HepG2 (cell line): Measurements from ENCODE around the gene IP6K3. TPM values are rescaled to one million over a fixed set of nuclear protein-coding genes. Genes with fewer than 3 reads are reported as not detected.

ENCODE experiments used
- EED ChIP-seq: sonication (generic); formaldehyde crosslinking; IDR thresholded peaks from 2 replicates; pipeline ENCODE4 v1.5.0; 2020; ENCODE audit warnings: mild to moderate bottlenecking, missing genetic modification reagents
- KDM5A ChIP-seq: fragments of 200-600 bp; sonication (generic); IDR thresholded peaks from 2 replicates; pipeline ENCODE4 v1.7.0; 2018; ENCODE audit warnings: antibody characterized with exemption, mild to moderate bottlenecking, low read length, borderline replicate concordance
- KLF11 ChIP-seq: IDR thresholded peaks from 2 replicates; pipeline ENCODE4 v1.6.1; 2016; ENCODE audit warnings: missing compliant biosample characterization
- MZF1 ChIP-seq: sonication (generic); formaldehyde crosslinking; IDR thresholded peaks from 2 replicates; pipeline ENCODE4 v1.8.1; 2023; ENCODE audit warnings: mild to moderate bottlenecking, missing genetic modification reagents, borderline replicate concordance
- NR2F6 ChIP-seq, 2 experiments: IDR thresholded peaks; 2 replicates each; pipeline ENCODE4 v1.6.1; 2016; ENCODE audit warnings: antibody characterized with exemption in 1 of 2, mild to moderate bottlenecking in 1 of 2
- SALL1 ChIP-seq: sonication (generic); formaldehyde crosslinking; IDR thresholded peaks from 2 replicates; pipeline ENCODE4 v1.8.0; 2022; ENCODE audit warnings: mild to moderate bottlenecking, missing genetic modification reagents
- TOPORS ChIP-seq: sonication (generic); formaldehyde crosslinking; IDR thresholded peaks from 2 replicates; pipeline ENCODE4 v1.8.0; 2023; ENCODE audit warnings: mild to moderate bottlenecking, missing genetic modification reagents
- ZBTB42 ChIP-seq: sonication (generic); formaldehyde crosslinking; IDR thresholded peaks from 2 replicates; pipeline ENCODE4 v1.5.0; 2020; ENCODE audit warnings: mild to moderate bottlenecking, missing genetic modification reagents
- ZFP37 ChIP-seq: sonication (generic); formaldehyde crosslinking; IDR thresholded peaks from 2 replicates; pipeline ENCODE4 v1.4.0; 2020; ENCODE audit warnings: missing genetic modification reagents, borderline replicate concordance
- ZFP41 ChIP-seq: sonication (generic); formaldehyde crosslinking; IDR thresholded peaks from 2 replicates; pipeline ENCODE4 v1.4.0; 2020; ENCODE audit warnings: mild to moderate bottlenecking, missing genetic modification reagents, borderline replicate concordance
- ZNF256 ChIP-seq: sonication (generic); formaldehyde crosslinking; conservative IDR thresholded peaks from 2 replicates; pipeline ENCODE4 v1.4.0; 2020; ENCODE audit warnings: missing genetic modification reagents
- ZNF672 ChIP-seq: sonication (generic); formaldehyde crosslinking; IDR thresholded peaks from 2 replicates; pipeline ENCODE4 v1.8.1; 2022; ENCODE audit warnings: missing genetic modification reagents
- polyA plus RNA-seq, 8 experiments: library from polyadenylated mRNA; depleted of rRNA in 3 of 8; stranded (reverse) in 7 of 8; unstranded in 1 of 8; fragments of >200 nt; fragmentation: Illumina TruSeq in 4 of 8; extraction: Trizol in 4 of 8; gene quantifications; 2 replicates each; pipeline versions ENCODE4 v1.2.1 to v1.2.3, GENCODE V29; 2011 to 2016; ENCODE audit warnings: low read depth in 4 of 8, missing spikeins in 1 of 8, mixed read lengths in 1 of 8; ENCODE audit not compliant: insufficient read depth in 1 of 8
- total RNA-seq, 5 experiments: library from RNA; depleted of rRNA; stranded (reverse); fragments of >200 nt; fragmentation: Illumina TruSeq; extraction: Trizol; gene quantifications; 2 replicates each; pipeline ENCODE4 v1.2.3, GENCODE V29; 2016; ENCODE audit warnings: low read depth in 1 of 5
- TF ChIP-seq, protein P1 (sequence below): IDR thresholded peaks from 2 replicates; pipeline ENCODE4 v1.6.1; 2016; ENCODE audit warnings: low read depth, missing genetic modification reagents, missing compliant biosample characterization
- TF ChIP-seq, protein P2 (sequence below): sonication (generic); formaldehyde crosslinking; IDR thresholded peaks from 2 replicates; pipeline ENCODE4 v1.5.0; 2020; ENCODE audit warnings: mild to moderate bottlenecking, missing genetic modification reagents, borderline replicate concordance

The IP6K3 gene
- total and polyA plus RNA-seq, 2 of the 13 experiments (the other 11 are each of a cell fraction or from before 2014, with no cell fraction given), result 0.11 to 0.18 TPM

GRCh38 chr6:33761922-33762629 is 15.4 kb upstream of the IP6K3 start (continued):
- TF ChIP-seq, protein P1, sequence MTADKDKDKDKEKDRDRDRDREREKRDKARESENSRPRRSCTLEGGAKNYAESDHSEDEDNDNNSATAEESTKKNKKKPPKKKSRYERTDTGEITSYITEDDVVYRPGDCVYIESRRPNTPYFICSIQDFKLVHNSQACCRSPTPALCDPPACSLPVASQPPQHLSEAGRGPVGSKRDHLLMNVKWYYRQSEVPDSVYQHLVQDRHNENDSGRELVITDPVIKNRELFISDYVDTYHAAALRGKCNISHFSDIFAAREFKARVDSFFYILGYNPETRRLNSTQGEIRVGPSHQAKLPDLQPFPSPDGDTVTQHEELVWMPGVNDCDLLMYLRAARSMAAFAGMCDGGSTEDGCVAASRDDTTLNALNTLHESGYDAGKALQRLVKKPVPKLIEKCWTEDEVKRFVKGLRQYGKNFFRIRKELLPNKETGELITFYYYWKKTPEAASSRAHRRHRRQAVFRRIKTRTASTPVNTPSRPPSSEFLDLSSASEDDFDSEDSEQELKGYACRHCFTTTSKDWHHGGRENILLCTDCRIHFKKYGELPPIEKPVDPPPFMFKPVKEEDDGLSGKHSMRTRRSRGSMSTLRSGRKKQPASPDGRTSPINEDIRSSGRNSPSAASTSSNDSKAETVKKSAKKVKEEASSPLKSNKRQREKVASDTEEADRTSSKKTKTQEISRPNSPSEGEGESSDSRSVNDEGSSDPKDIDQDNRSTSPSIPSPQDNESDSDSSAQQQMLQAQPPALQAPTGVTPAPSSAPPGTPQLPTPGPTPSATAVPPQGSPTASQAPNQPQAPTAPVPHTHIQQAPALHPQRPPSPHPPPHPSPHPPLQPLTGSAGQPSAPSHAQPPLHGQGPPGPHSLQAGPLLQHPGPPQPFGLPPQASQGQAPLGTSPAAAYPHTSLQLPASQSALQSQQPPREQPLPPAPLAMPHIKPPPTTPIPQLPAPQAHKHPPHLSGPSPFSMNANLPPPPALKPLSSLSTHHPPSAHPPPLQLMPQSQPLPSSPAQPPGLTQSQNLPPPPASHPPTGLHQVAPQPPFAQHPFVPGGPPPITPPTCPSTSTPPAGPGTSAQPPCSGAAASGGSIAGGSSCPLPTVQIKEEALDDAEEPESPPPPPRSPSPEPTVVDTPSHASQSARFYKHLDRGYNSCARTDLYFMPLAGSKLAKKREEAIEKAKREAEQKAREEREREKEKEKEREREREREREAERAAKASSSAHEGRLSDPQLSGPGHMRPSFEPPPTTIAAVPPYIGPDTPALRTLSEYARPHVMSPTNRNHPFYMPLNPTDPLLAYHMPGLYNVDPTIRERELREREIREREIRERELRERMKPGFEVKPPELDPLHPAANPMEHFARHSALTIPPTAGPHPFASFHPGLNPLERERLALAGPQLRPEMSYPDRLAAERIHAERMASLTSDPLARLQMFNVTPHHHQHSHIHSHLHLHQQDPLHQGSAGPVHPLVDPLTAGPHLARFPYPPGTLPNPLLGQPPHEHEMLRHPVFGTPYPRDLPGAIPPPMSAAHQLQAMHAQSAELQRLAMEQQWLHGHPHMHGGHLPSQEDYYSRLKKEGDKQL (CRISPR knock-in tag), result no peak
- TF ChIP-seq, protein P2, sequence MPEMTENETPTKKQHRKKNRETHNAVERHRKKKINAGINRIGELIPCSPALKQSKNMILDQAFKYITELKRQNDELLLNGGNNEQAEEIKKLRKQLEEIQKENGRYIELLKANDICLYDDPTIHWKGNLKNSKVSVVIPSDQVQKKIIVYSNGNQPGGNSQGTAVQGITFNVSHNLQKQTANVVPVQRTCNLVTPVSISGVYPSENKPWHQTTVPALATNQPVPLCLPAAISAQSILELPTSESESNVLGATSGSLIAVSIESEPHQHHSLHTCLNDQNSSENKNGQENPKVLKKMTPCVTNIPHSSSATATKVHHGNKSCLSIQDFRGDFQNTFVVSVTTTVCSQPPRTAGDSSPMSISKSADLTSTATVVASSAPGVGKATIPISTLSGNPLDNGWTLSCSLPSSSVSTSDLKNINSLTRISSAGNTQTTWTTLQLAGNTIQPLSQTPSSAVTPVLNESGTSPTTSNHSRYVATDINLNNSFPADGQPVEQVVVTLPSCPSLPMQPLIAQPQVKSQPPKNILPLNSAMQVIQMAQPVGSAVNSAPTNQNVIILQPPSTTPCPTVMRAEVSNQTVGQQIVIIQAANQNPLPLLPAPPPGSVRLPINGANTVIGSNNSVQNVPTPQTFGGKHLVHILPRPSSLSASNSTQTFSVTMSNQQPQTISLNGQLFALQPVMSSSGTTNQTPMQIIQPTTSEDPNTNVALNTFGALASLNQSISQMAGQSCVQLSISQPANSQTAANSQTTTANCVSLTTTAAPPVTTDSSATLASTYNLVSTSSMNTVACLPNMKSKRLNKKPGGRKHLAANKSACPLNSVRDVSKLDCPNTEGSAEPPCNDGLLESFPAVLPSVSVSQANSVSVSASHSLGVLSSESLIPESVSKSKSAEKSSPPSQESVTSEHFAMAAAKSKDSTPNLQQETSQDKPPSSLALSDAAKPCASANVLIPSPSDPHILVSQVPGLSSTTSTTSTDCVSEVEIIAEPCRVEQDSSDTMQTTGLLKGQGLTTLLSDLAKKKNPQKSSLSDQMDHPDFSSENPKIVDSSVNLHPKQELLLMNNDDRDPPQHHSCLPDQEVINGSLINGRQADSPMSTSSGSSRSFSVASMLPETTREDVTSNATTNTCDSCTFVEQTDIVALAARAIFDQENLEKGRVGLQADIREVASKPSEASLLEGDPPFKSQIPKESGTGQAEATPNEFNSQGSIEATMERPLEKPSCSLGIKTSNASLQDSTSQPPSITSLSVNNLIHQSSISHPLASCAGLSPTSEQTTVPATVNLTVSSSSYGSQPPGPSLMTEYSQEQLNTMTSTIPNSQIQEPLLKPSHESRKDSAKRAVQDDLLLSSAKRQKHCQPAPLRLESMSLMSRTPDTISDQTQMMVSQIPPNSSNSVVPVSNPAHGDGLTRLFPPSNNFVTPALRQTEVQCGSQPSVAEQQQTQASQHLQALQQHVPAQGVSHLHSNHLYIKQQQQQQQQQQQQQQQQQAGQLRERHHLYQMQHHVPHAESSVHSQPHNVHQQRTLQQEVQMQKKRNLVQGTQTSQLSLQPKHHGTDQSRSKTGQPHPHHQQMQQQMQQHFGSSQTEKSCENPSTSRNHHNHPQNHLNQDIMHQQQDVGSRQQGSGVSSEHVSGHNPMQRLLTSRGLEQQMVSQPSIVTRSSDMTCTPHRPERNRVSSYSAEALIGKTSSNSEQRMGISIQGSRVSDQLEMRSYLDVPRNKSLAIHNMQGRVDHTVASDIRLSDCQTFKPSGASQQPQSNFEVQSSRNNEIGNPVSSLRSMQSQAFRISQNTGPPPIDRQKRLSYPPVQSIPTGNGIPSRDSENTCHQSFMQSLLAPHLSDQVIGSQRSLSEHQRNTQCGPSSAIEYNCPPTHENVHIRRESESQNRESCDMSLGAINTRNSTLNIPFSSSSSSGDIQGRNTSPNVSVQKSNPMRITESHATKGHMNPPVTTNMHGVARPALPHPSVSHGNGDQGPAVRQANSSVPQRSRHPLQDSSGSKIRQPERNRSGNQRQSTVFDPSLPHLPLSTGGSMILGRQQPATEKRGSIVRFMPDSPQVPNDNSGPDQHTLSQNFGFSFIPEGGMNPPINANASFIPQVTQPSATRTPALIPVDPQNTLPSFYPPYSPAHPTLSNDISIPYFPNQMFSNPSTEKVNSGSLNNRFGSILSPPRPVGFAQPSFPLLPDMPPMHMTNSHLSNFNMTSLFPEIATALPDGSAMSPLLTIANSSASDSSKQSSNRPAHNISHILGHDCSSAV, result no peak
- TF ChIP-seq ZNF672 (no peak), EED (CRISPR knock-in tag) (peak; percentile 97), NR2F6 (IDR thresholded peaks at IDR 0.05) (peak; percentile 97), NR2F6 (CRISPR knock-in tag; IDR thresholded peaks at IDR 0.05) (peak; percentile 99), ZNF256 (CRISPR knock-in tag) (0 out of 2 replicates have a peak, but pooled peaks have one; percentile 57), KDM5A (no peak), TOPORS (CRISPR knock-in tag) (peak; percentile 72; the same call in 1 of the 2 replicates), SALL1 (CRISPR knock-in tag) (peak; percentile 96), ZBTB42 (peak; percentile 52; the same call in 1 of the 2 replicates), ZFP41 (CRISPR knock-in tag) (0 out of 2 replicates have a peak, but pooled peaks have one; percentile 55), ZFP37 (CRISPR knock-in tag) (peak; percentile 33; the same call in 1 of the 2 replicates), MZF1 (CRISPR knock-in tag) (peak; percentile 72; the same call in 1 of the 2 replicates), KLF11 (no peak)
